Lower lobe of right lung (tissue), 2 donors: ENCODE data around the gene GORAB. TPM values are rescaled to one million over a fixed set of nuclear protein-coding genes. Genes with fewer than 3 reads are reported as not detected.

Source experiments
- ATAC-seq, 2 donors: fragments of 200-7000 bp; cut with Tn5 transposase; one replicate each; pipeline ENCODE4 v1.9.1; 2020 to 2022; ENCODE audit warnings: mild to moderate bottlenecking in 2 of 2, moderate library complexity in 2 of 2
- DNase-seq: peaks from one replicate; pipeline ENCODE4 v3.0.0-alpha.2; 2020
- H3K27ac ChIP-seq: fragments of 200-600 bp; one replicate; pipeline ENCODE4 v1.8.0; 2022
- H3K27me3 ChIP-seq: fragments of 200-600 bp; one replicate; pipeline ENCODE4 v1.8.0; 2022; ENCODE audit warnings: low read depth
- H3K36me3 ChIP-seq: fragments of 200-600 bp; one replicate; pipeline ENCODE4 v1.8.0; 2022; ENCODE audit warnings: mild to moderate bottlenecking
- H3K4me1 ChIP-seq: fragments of 200-600 bp; one replicate; pipeline ENCODE4 v1.8.0; 2022
- H3K4me3 ChIP-seq: fragments of 200-600 bp; one replicate; pipeline ENCODE4 v1.8.0; 2022; ENCODE audit warnings: mild to moderate bottlenecking
- H3K9me3 ChIP-seq: fragments of 200-600 bp; one replicate; pipeline ENCODE4 v1.8.0; 2022
- intact Hi-C: fragments of 100-400 bp; cut with DNase I; formaldehyde crosslinking; loops from one replicate; pipeline ENCODE4 v1.11.0; 2022
- total RNA-seq: library from RNA; stranded (reverse); fragmentation: NEBNext Ultra II Directional; extraction: Animal tissue kit (Norgen Biotek cat#: 25700); gene quantifications from one replicate; pipeline ENCODE4 v1.2.1, GENCODE V29; 2021
- TF ChIP-seq, protein P1 (sequence below): fragments of 200-600 bp; IDR thresholded peaks from one replicate; pipeline ENCODE4 v1.8.0; 2022; ENCODE audit warnings: antibody characterized with exemption, mild to moderate bottlenecking
- donor health status: DM: no; HTN: yes; CAD: no; lungs with severe emphysema.

GORAB gene
- total RNA-seq, 1 donor from 2014 or later: 12.2 TPM

DNA sequence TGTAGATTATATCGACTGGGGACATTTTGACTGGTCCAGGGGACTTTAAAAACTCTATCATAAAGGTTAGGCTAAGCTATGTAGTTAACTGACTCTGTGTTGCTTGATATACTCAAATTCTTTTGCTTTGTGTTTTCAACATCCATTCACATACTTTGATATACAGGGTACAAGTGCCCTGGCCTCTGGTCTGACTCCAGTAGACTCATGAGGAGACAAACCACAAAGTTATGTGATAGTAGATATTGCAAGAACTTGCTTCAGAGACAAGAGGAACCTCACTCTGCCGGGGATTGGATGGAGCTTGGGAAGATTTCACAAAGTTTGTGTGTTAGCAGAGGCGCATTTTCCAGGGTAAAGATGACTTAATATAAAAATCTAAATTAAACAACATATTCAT lies 1.3 kb downstream of the GORAB start:
- no peaks in the 10 kb centered on the region for H3K36me3 ChIP-seq
- peak overlapping the region; percentile 95 for H3K27ac ChIP-seq
- no peaks in the 10 kb centered on the region for H3K27me3 ChIP-seq
- TF ChIP-seq, protein P1, sequence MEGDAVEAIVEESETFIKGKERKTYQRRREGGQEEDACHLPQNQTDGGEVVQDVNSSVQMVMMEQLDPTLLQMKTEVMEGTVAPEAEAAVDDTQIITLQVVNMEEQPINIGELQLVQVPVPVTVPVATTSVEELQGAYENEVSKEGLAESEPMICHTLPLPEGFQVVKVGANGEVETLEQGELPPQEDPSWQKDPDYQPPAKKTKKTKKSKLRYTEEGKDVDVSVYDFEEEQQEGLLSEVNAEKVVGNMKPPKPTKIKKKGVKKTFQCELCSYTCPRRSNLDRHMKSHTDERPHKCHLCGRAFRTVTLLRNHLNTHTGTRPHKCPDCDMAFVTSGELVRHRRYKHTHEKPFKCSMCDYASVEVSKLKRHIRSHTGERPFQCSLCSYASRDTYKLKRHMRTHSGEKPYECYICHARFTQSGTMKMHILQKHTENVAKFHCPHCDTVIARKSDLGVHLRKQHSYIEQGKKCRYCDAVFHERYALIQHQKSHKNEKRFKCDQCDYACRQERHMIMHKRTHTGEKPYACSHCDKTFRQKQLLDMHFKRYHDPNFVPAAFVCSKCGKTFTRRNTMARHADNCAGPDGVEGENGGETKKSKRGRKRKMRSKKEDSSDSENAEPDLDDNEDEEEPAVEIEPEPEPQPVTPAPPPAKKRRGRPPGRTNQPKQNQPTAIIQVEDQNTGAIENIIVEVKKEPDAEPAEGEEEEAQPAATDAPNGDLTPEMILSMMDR: no peak
- ATAC-seq (peak in 1 of 2 donors; percentile 11), DNase-seq (no peak)
- peaks cover 46% of the 10 kb centered on the region for H3K4me1 ChIP-seq
- intact Hi-C loops: no loop called here
- H3K4me3 ChIP-seq: peak overlapping the region; percentile 73
- no peaks in the 10 kb centered on the region for H3K9me3 ChIP-seq

DNA sequence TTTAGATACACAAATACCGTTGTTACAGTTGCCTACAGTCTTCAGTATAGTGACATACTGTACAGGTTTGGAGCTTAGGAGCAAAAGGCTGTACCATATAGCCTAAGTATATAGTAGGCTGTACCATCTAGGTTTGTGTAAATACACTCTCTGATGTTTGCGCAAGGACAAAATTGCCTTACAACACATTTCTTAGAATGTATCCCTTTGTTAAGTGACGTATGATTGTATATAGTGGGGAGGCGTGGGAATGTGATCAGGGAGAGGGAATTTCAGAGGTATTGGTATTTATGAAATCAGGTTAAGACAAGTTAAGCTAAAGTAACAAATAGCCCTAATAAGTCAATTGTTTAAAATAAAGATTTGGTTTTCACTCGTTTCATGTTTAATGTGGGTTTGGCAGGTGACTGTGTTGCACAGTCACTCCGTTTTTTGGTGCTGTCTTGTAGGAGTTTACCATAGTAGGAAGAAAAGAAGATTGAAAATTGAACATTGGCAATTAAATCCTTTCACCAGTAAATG lies 2.7 kb downstream of the GORAB start:
- H3K4me3 ChIP-seq: no peak overlapping the region
- ATAC-seq: no peak
- peaks cover 6% of the 10 kb centered on the region for H3K36me3 ChIP-seq
- peaks cover 49% of the 10 kb centered on the region for H3K4me1 ChIP-seq
- intact Hi-C loops: no loop called here
- TF ChIP-seq, protein P1: no peak
- DNase-seq: no peak
- H3K27me3 ChIP-seq: no peaks in the 10 kb centered on the region
- H3K27ac ChIP-seq: no peak overlapping the region
- H3K9me3 ChIP-seq: no peaks in the 10 kb centered on the region

DNA sequence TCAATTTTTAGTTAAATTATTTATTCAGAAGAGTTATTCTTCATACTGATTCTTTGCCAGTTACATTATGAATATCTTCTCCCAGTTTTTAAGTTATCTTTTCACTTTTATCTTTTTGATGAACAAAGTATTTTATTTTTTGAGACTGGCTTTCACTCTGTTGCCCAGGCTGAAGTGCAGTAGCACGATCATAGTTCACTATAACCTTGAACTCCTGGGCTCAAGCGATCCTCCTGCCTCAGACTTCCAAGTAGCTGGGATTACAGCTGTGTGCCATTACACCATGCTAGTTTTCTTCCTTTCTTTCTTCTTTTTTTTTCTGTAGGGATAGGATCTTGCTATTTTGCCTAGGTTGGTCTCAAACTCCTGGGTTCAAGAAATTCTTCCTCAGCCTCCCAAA lies 3.5 kb downstream of the GORAB start:
- Histone ChIP-seq H3K4me3 (no peak overlapping the region), H3K9me3 (no peaks in the 10 kb centered on the region), H3K27ac (no peak overlapping the region), H3K27me3 (no peaks in the 10 kb centered on the region), H3K36me3 (peaks cover 14% of the 10 kb centered on the region), H3K4me1 (peaks cover 49% of the 10 kb centered on the region)
- DNase-seq (no peak), ATAC-seq (no peak)
- TF ChIP-seq, protein P1: no peak
- intact Hi-C loops: no loop called here

DNA sequence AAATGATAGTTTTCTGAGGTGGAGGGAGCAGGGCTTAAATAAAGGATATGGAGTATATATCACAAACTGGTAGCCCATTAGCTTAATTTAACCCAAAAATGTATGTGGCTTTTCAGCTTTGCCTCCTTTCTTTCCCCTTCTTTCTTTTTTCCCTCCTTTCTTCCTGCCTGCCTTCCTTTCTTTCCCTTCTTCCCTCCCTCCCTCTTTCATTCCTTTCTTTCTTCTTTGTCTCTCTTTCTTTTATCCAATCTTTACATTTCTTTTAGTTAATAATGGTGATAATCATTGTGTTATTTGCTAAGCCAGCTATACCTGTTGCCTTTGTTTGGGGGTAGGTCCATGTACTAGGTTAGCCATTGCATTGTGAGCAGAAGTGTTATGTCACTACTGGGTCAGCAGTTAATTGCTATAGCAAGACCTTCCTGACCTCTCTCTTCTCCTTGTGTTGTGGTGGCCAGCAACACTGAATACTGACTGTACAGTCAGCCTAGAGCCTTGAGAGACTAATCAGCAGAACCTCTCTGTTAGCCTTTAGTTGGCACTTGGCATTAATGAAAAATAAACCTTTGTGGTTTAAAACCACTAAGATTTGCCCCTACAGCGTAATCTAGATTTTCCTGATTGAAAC lies 5.1 kb downstream of the GORAB start:
- TF ChIP-seq, protein P1: no peak
- peaks cover 30% of the 10 kb centered on the region for H3K36me3 ChIP-seq
- no peaks in the 10 kb centered on the region for H3K9me3 ChIP-seq
- DNase-seq (no peak), ATAC-seq (peak in 1 of 2 donors; percentile 30)
- no peak overlapping the region for H3K27ac ChIP-seq
- no peaks in the 10 kb centered on the region for H3K27me3 ChIP-seq
- H3K4me1 ChIP-seq: peaks cover 44% of the 10 kb centered on the region
- H3K4me3 ChIP-seq: no peak overlapping the region
- intact Hi-C loops: no loop called here

DNA sequence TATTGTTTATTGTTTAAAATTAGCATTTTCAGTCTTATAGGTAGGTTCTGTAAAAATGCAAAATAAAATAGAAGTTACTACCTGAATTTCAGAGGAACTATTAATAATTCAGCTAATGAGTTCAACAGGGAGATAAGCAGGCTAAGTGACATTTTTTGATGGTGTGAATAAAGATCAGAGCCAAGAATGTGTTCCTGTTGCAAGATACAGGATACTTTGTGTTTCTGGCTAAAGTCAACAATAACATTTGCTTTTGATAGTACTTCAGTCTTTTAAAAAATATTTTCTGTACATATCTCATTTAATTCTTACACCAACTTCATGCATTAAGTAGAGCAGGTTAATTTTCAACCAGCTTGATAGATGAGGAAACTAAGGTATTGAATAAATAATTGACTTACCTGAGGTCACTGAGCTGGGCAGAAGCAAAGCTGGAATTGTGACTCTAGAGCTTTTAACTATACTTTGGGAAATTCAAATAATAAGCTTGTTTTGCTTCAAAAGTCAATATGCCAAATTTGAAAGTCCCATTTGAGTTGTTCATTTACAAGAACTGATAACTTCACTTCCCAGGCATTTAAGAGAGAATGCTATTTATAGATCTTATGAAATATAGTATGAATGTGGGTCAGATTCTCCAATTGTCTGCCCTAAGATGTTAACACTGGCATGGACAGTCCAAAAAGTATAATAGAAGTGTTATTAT lies 6.0 kb downstream of the GORAB start:
- Histone ChIP-seq H3K36me3 (peaks cover 39% of the 10 kb centered on the region), H3K4me3 (no peak overlapping the region), H3K9me3 (no peaks in the 10 kb centered on the region), H3K27me3 (no peaks in the 10 kb centered on the region), H3K27ac (no peak overlapping the region), H3K4me1 (peaks cover 44% of the 10 kb centered on the region)
- intact Hi-C loops: no loop called here
- ATAC-seq: peak in 1 of 2 donors; percentile 65
- no peak for DNase-seq
- TF ChIP-seq, protein P1: no peak
